Measurements from ENCODE around the gene TAF1. TPM values are rescaled to one million over a fixed set of nuclear protein-coding genes. Genes with fewer than 3 reads are reported as not detected.

Gene TAF1
- total RNA-seq, 1 experiment from 2014 or later, result 41.2 TPM

DNA sequence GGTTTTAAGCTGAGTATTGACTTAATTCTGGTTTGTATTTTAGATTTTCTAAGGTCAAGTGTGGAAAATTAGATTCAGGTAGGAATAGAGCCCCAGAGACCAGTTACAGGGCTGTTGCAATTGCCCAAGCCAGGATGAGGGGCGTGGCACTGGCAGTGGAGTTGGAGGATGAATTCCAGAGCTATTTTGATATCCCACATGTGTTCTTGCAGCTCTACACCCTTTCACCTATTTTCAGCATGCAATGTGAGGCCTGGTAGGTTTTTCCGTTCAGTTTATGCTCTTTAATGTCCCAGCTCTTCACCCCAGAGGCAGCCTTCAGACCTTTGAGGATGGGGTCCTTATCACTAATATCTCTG lies 148.9 kb downstream of the TAF1 start:
- H3K4me3 ChIP-seq (ENCODE audit: low read depth, low read length), result no peak overlapping the region
- H3K4me1 ChIP-seq, result no peaks in the 10 kb centered on the region
- no peaks in the 10 kb centered on the region for H3K36me3 ChIP-seq (ENCODE audit: control insufficient read depth, insufficient read depth, low read length)
- TF ChIP-seq, protein P1, sequence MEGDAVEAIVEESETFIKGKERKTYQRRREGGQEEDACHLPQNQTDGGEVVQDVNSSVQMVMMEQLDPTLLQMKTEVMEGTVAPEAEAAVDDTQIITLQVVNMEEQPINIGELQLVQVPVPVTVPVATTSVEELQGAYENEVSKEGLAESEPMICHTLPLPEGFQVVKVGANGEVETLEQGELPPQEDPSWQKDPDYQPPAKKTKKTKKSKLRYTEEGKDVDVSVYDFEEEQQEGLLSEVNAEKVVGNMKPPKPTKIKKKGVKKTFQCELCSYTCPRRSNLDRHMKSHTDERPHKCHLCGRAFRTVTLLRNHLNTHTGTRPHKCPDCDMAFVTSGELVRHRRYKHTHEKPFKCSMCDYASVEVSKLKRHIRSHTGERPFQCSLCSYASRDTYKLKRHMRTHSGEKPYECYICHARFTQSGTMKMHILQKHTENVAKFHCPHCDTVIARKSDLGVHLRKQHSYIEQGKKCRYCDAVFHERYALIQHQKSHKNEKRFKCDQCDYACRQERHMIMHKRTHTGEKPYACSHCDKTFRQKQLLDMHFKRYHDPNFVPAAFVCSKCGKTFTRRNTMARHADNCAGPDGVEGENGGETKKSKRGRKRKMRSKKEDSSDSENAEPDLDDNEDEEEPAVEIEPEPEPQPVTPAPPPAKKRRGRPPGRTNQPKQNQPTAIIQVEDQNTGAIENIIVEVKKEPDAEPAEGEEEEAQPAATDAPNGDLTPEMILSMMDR (IDR thresholded peaks at IDR 0.05; ENCODE audit: insufficient read depth in 1 of 2, low read depth in 1 of 2, low read length in 1 of 2, severe bottlenecking in 1 of 2, unreplicated experiment in 1 of 2), result no peak
- Mint-ChIP-seq H3K27me3 (ENCODE audit: insufficient read depth, unreplicated experiment) (no peaks in the 10 kb centered on the region), H3K9me3 (ENCODE audit: unreplicated experiment) (no peaks in the 10 kb centered on the region), H3K4me3 (ENCODE audit: unreplicated experiment) (no peak overlapping the region), H3K27ac (ENCODE audit: unreplicated experiment) (no peak overlapping the region), H3K4me1 (ENCODE audit: low read depth, unreplicated experiment) (peaks cover 8% of the 10 kb centered on the region), H3K36me3 (ENCODE audit: insufficient read depth, unreplicated experiment) (no peaks in the 10 kb centered on the region)
- POLR2A ChIA-PET, result interaction anchor here (0.5 kb wide), 1 partner anchor 17 kb away, joined by 4 read pairs; no protein-coding TSS in a partner anchor
- no TSS peak for BruUV-seq (replicated peaks)
- no peaks in the 10 kb centered on the region for H3K27me3 ChIP-seq (replicated peaks; ENCODE audit: control insufficient read depth, insufficient read depth, low read length)
- no peaks in the 10 kb centered on the region for H3K9me3 ChIP-seq
- CTCF ChIA-PET, result no interaction called here
- no peak for DNase-seq
- intact Hi-C loops (cut with micrococcal nuclease; ENCODE audit: unreplicated experiment), result no loop called here

Other genes starting within 250 kb of the TAF1 start
- 44.1 and 55.4 TPM in 2 replicates for gene MED12, start 247.8 kb upstream of the TAF1 start, total RNA-seq (2022)
- gene NLGN3, start 221.5 kb upstream of the TAF1 start, total RNA-seq (2022), result 0.61 and 0.67 TPM in 2 replicates
- gene GJB1, start 143.1 kb upstream of the TAF1 start, total RNA-seq (2022), result 35.7 and 37.6 TPM in 2 replicates
- 51.9 and 55.1 TPM in 2 replicates for gene ZMYM3, start 112.2 kb upstream of the TAF1 start, total RNA-seq (2022)
- 477 and 482 TPM in 2 replicates for gene NONO, start 82.7 kb upstream of the TAF1 start, total RNA-seq (2022)
- gene ITGB1BP2, start 64.6 kb upstream of the TAF1 start, total RNA-seq (2022), result 4.2 and 6.1 TPM in 2 replicates
- gene OGT, start 166.7 kb downstream of the TAF1 start, total RNA-seq (2022), result 190 and 211 TPM in 2 replicates
- gene GCNA, start 212.1 kb downstream of the TAF1 start, total RNA-seq (2022), result 2.8 and 3.4 TPM in 2 replicates

Data from Caco-2 (cell line).